HEK293T (cell line): ENCODE data around the gene ASTN2.
"Not testable (repeated sequence)": the region's sequence is repeated elsewhere in the genome, so short reads cannot be mapped to it uniquely, and the experiment has no call there.

Experiments used
- CTCF ChIA-PET: fragments of 350-600 bp; formaldehyde crosslinking; extraction: SDS; loops from one replicate; lab custom pipeline; 2021; ENCODE audit warnings: antibody characterized with exemption, inconsistent platforms; lab: Yijun Ruan, JAX
- POLR2A ChIA-PET: fragments of 350-600 bp; formaldehyde crosslinking; extraction: SDS; loops from one replicate; lab custom pipeline; 2020; ENCODE audit warnings: antibody characterized with exemption, inconsistent platforms; lab: Yijun Ruan, JAX
- DNase-seq: peaks from one replicate; pipeline ENCODE4 v3.0.0; 2012; ENCODE audit warnings: mixed read lengths; ENCODE audit errors: extremely low spot score
- ARNT ChIP-seq: fragments of 450-650 bp; IDR thresholded peaks from 2 replicates; pipeline ENCODE4 v1.6.1; 2017; ENCODE audit warnings: mild to moderate bottlenecking
- BHLHE40 ChIP-seq: fragments of 450-650 bp; IDR thresholded peaks from 2 replicates; pipeline ENCODE4 v1.6.1; 2016; ENCODE audit warnings: mild to moderate bottlenecking, moderate library complexity, borderline replicate concordance
- CTBP1 ChIP-seq: fragments of 450-650 bp; IDR thresholded peaks from 2 replicates; pipeline ENCODE4 v1.6.1; 2016; ENCODE audit warnings: borderline replicate concordance
- ELF4 ChIP-seq: fragments of 450-650 bp; IDR thresholded peaks from 2 replicates; pipeline ENCODE4 v1.6.1; 2017; ENCODE audit warnings: antibody characterized with exemption
- FOXA1 ChIP-seq: fragments of 450-650 bp; IDR thresholded peaks from 2 replicates; pipeline ENCODE4 v1.6.1; 2016; ENCODE audit warnings: mild to moderate bottlenecking
- FOXK2 ChIP-seq: fragments of 450-650 bp; IDR thresholded peaks from 2 replicates; pipeline ENCODE4 v1.6.1; 2016; ENCODE audit warnings: mild to moderate bottlenecking
- FOXM1 ChIP-seq: fragments of 450-650 bp; IDR thresholded peaks from 2 replicates; pipeline ENCODE4 v1.6.1; 2017; ENCODE audit warnings: mild to moderate bottlenecking, borderline replicate concordance
- HDGF ChIP-seq: fragments of 450-650 bp; IDR thresholded peaks from 2 replicates; pipeline ENCODE4 v1.6.1; 2017; ENCODE audit warnings: antibody characterized with exemption, borderline replicate concordance
- L3MBTL2 ChIP-seq: fragments of 450-650 bp; conservative IDR thresholded peaks from 2 replicates; pipeline ENCODE4 v1.6.1; 2016; ENCODE audit warnings: mild to moderate bottlenecking
- LEF1 ChIP-seq: fragments of 450-650 bp; IDR thresholded peaks from 2 replicates; pipeline ENCODE4 v1.6.1; 2017; ENCODE audit warnings: mild to moderate bottlenecking, borderline replicate concordance
- NFRKB ChIP-seq: fragments of 450-650 bp; IDR thresholded peaks from 2 replicates; pipeline ENCODE4 v1.6.1; 2016; ENCODE audit warnings: mild to moderate bottlenecking, moderate library complexity
- SP1 ChIP-seq: fragments of 450-650 bp; IDR thresholded peaks from 2 replicates; pipeline ENCODE4 v1.6.1; 2017
- SUZ12 ChIP-seq: fragments of 450-650 bp; IDR thresholded peaks from 2 replicates; pipeline ENCODE4 v1.6.1; 2016; ENCODE audit warnings: mild to moderate bottlenecking
- TARDBP ChIP-seq: fragments of 450-650 bp; IDR thresholded peaks from 2 replicates; pipeline ENCODE4 v1.6.1; 2016
- ZNF384 ChIP-seq: fragments of 450-650 bp; IDR thresholded peaks from 2 replicates; pipeline ENCODE4 v1.6.1; 2016
- TF ChIP-seq, protein P1 (sequence below): fragments of 450-650 bp; IDR thresholded peaks from 2 replicates; pipeline ENCODE4 v1.6.1; 2016

The ASTN2 gene

GRCh38 chr9:116464423-116464822 lies 950.4 kb downstream of the ASTN2 start:
- DNase-seq, result no peak
- POLR2A ChIA-PET, result no interaction called here
- CTCF ChIA-PET, result no interaction called here
- no peak for TF ChIP-seq ZNF384
- no peak for TF ChIP-seq NFRKB
- TF ChIP-seq FOXA1, result no peak
- no peak for TF ChIP-seq SP1
- TF ChIP-seq CTBP1, result no peak
- no peak for TF ChIP-seq FOXK2
- no peak for TF ChIP-seq L3MBTL2
- no peak for TF ChIP-seq HDGF
- no peak for TF ChIP-seq ELF4
- TF ChIP-seq BHLHE40, result no peak
- TF ChIP-seq, protein P1, sequence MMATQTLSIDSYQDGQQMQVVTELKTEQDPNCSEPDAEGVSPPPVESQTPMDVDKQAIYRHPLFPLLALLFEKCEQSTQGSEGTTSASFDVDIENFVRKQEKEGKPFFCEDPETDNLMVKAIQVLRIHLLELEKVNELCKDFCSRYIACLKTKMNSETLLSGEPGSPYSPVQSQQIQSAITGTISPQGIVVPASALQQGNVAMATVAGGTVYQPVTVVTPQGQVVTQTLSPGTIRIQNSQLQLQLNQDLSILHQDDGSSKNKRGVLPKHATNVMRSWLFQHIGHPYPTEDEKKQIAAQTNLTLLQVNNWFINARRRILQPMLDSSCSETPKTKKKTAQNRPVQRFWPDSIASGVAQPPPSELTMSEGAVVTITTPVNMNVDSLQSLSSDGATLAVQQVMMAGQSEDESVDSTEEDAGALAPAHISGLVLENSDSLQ, result no peak
- no peak for TF ChIP-seq ARNT
- no peak for TF ChIP-seq FOXM1
- no peak for TF ChIP-seq TARDBP
- TF ChIP-seq LEF1, result no peak
- no peak for TF ChIP-seq SUZ12

DNA sequence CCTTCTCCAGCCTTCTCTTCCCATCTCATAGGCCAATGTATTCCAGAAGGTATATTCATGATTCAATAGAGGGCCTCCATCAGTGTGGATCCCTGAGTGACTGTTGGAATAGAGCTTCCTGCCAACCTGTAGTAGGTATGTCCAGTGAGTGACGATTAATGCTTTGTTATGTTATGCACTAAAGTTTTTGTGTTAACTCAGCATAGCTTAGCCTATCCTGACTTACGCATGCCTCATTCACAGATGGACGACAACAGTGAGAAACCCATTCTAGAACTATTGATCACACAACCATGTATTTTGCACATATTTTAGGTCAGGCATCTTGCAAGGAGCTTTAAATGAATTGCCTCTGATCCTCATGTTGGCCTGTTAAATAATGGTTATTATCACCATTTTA lies 953.2 kb downstream of the ASTN2 start:
- CTCF ChIA-PET, result no interaction called here
- TF ChIP-seq TARDBP (no peak), CTBP1 (no peak)
- DNase-seq, result no peak
- POLR2A ChIA-PET, result no interaction called here

- CTCF ChIA-PET, result no interaction called here
- TF ChIP-seq LEF1, result no peak
- no peak for TF ChIP-seq NFRKB
- no peak for TF ChIP-seq FOXK2
- no peak for TF ChIP-seq CTBP1
- no peak for TF ChIP-seq ARNT
- no peak for TF ChIP-seq ZNF384
- no peak for TF ChIP-seq SUZ12
- TF ChIP-seq TARDBP, result no peak
- no peak for TF ChIP-seq SP1
- no peak for TF ChIP-seq L3MBTL2
- no peak for TF ChIP-seq HDGF
- no peak for TF ChIP-seq FOXA1
- TF ChIP-seq FOXM1, result no peak
- no peak for TF ChIP-seq BHLHE40
- TF ChIP-seq, protein P1, result no peak
- TF ChIP-seq ELF4, result no peak
- DNase-seq, result no peak
- POLR2A ChIA-PET, result no interaction called here
Measured at GRCh38 chr9:116460026-116460425, 954.8 kb downstream of the ASTN2 start.

- TF ChIP-seq FOXA1, result no peak
- no peak for TF ChIP-seq CTBP1
- TF ChIP-seq NFRKB, result no peak
- TF ChIP-seq, protein P1, result no peak
- TF ChIP-seq ELF4, result no peak
- no peak for TF ChIP-seq FOXK2
- no peak for TF ChIP-seq HDGF
- TF ChIP-seq SUZ12, result no peak
- no peak for DNase-seq
- CTCF ChIA-PET, result no interaction called here
- POLR2A ChIA-PET, result no interaction called here
Measured at GRCh38 chr9:116459576-116459975, 955.3 kb downstream of the ASTN2 start.

- TF ChIP-seq ARNT, result no peak
- TF ChIP-seq BHLHE40, result no peak
- TF ChIP-seq L3MBTL2, result no peak
- ChIA-PET CTCF (no interaction called here), POLR2A (no interaction called here)
- DNase-seq, result no peak
Measured at GRCh38 chr9:116456490-116457088, 958.3 kb downstream of the ASTN2 start.

DNA sequence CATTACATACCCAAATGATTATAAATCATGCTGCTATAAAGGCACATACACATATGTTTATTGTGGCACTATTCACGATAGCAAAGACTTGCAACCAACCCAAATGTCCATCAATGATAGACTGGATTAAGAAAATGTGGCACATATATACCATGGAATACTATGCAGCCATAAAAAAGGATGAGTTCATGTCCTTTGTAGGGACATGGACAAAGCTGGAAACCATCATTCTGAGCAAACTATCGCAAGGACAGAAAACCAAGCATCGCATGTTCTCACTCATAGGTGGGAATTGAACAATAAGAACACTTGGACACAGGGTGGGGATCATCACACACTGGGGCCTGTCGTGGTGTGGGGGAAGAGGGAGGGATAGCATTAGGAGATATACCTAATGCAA lies 960.3 kb downstream of the ASTN2 start:
- CTCF ChIA-PET, POLR2A ChIA-PET, DNase-seq: not testable (repeated sequence)

DNA sequence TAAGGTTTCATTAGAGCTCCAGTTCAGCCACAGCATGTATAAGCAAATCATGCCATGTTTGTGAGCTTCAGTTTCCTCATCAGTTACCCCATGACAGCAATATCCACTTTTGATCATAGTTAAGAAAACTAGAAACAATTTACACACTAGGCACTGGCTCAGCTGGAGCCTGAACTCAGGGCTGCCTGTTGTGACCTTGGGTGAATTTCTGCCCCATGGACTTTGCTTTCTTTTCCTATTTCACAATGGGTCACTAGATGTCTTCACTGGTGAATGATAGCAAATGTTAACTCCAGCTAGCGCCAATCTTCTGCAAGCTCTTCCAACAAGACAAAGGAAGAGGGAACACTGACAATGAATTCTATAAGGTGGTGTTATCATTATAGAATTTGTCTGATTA lies 961.1 kb downstream of the ASTN2 start:
- no peak for TF ChIP-seq NFRKB
- no peak for TF ChIP-seq TARDBP
- TF ChIP-seq ELF4, result no peak
- TF ChIP-seq CTBP1, result no peak
- no peak for TF ChIP-seq ZNF384
- TF ChIP-seq HDGF, result no peak
- no peak for TF ChIP-seq LEF1
- no peak for TF ChIP-seq SP1
- TF ChIP-seq FOXK2, result no peak
- TF ChIP-seq L3MBTL2, result no peak
- TF ChIP-seq, protein P1, result no peak
- ChIA-PET POLR2A (no interaction called here), CTCF (no interaction called here)
- no peak for DNase-seq
